ENCODE results near the gene BCAM. TPM values are rescaled to one million over a fixed set of nuclear protein-coding genes. Genes with fewer than 3 reads are reported as not detected.

Gene BCAM
- total RNA-seq, 1 experiment from 2014 or later, result 30.0 TPM

- no peak overlapping the region for H3K4me3 Mint-ChIP-seq (ENCODE audit: low read depth, unreplicated experiment)
- CTCF ChIA-PET, result interaction anchor here (0.6 to 1.4 kb wide), 2 partner anchors 11 to 23 kb away, joined by 3 to 4 read pairs; no protein-coding TSS in a partner anchor
- H3K4me1 Mint-ChIP-seq (ENCODE audit: low read depth, unreplicated experiment), result peaks cover 10% of the 10 kb centered on the region
Measured at GRCh38 chr19:44817725-44818465, 9.0 kb downstream of the BCAM start.

GRCh38 chr19:44818466-44819031 is 9.6 kb downstream of the BCAM start:
- CTCF ChIA-PET, result interaction anchor here (1.4 kb wide), 1 partner anchor 11 kb away, joined by 4 read pairs; no protein-coding TSS in a partner anchor
- H3K27me3 Mint-ChIP-seq (ENCODE audit: unreplicated experiment), result peaks cover 17% of the 10 kb centered on the region
- peaks cover 14% of the 10 kb centered on the region for H3K4me1 Mint-ChIP-seq (ENCODE audit: low read depth, unreplicated experiment)
- H3K4me3 Mint-ChIP-seq (ENCODE audit: low read depth, unreplicated experiment), result no peak overlapping the region
- H3K27ac Mint-ChIP-seq (ENCODE audit: unreplicated experiment), result no peak overlapping the region
- intact Hi-C loops (cut with micrococcal nuclease; ENCODE audit: unreplicated experiment), result no loop called here
- no TSS peak for BruUV-seq (replicated peaks)
- no peak for DNase-seq
- no peaks in the 10 kb centered on the region for H3K9me3 Mint-ChIP-seq (ENCODE audit: low read depth, unreplicated experiment)
- peaks cover 25% of the 10 kb centered on the region for H3K36me3 Mint-ChIP-seq (ENCODE audit: insufficient read depth, unreplicated experiment)
- TF ChIP-seq CTCF (IDR thresholded peaks at IDR 0.05; ENCODE audit: unreplicated experiment), result no peak

More at GRCh38 chr19:44817725-44818465, 9.0 kb downstream of the BCAM start:
- intact Hi-C loops (cut with micrococcal nuclease; ENCODE audit: unreplicated experiment), result no loop called here
- Mint-ChIP-seq H3K36me3 (ENCODE audit: insufficient read depth, unreplicated experiment) (peaks cover 26% of the 10 kb centered on the region), H3K9me3 (ENCODE audit: low read depth, unreplicated experiment) (no peaks in the 10 kb centered on the region), H3K27me3 (ENCODE audit: unreplicated experiment) (peaks cover 12% of the 10 kb centered on the region), H3K27ac (ENCODE audit: unreplicated experiment) (no peak overlapping the region)
- no TSS peak for BruUV-seq (replicated peaks)
- DNase-seq, result no peak
- TF ChIP-seq CTCF (IDR thresholded peaks at IDR 0.05; ENCODE audit: unreplicated experiment), result no peak

- CTCF ChIA-PET, result interaction anchor here (0.8 kb wide), 1 partner anchor 9 kb away, joined by 7 read pairs; no protein-coding TSS in a partner anchor
- peaks cover 20% of the 10 kb centered on the region for H3K36me3 Mint-ChIP-seq (ENCODE audit: insufficient read depth, unreplicated experiment)
- no peak for DNase-seq
- H3K4me1 Mint-ChIP-seq (ENCODE audit: low read depth, unreplicated experiment), result peaks cover 14% of the 10 kb centered on the region
- no peak overlapping the region for H3K27ac Mint-ChIP-seq (ENCODE audit: unreplicated experiment)
- BruUV-seq (replicated peaks), result no TSS peak
- H3K9me3 Mint-ChIP-seq (ENCODE audit: low read depth, unreplicated experiment), result no peaks in the 10 kb centered on the region
- TF ChIP-seq CTCF (IDR thresholded peaks at IDR 0.05; ENCODE audit: unreplicated experiment), result no peak
- peaks cover 17% of the 10 kb centered on the region for H3K27me3 Mint-ChIP-seq (ENCODE audit: unreplicated experiment)
- H3K4me3 Mint-ChIP-seq (ENCODE audit: low read depth, unreplicated experiment), result no peak overlapping the region
- intact Hi-C loops (cut with micrococcal nuclease; ENCODE audit: unreplicated experiment), result no loop called here
Measured at GRCh38 chr19:44819246-44819832, 10.4 kb downstream of the BCAM start.

DNA sequence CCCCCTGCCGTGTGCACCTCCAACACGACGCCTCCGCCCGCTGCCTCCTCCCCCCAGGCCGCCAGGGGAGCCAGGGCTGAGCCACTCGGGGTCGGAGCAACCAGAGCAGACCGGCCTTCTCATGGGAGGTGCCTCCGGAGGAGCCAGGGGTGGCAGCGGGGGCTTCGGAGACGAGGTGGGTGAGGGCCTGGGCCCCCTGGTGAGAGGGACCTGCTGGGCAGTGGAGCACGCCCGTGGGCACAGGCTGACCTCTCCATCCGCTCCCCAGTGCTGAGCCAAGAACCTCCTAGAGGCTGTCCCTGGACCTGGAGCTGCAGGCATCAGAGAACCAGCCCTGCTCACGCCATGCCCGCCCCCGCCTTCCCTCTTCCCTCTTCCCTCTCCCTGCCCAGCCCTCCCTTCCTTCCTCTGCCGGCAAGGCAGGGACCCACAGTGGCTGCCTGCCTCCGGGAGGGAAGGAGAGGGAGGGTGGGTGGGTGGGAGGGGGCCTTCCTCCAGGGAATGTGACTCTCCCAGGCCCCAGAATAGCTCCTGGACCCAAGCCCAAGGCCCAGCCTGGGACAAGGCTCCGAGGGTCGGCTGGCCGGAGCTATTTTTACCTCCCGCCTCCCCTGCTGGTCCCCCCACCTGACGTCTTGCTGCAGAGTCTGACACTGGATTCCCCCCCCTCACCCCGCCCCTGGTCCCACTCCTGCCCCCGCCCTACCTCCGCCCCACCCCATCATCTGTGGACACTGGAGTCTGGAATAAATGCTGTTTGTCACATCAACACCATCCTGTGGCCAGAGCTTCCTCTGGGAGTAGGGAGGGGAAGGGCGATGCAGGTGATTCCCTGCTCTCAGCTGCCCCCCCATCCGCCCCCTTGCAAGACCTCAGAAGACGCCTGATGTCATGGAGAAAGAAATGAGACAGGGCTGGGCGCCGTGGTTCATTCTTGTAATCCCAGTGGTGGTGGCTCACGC is 12.0 kb downstream of the BCAM start:
- intact Hi-C loops (cut with micrococcal nuclease; ENCODE audit: unreplicated experiment), result no loop called here
- H3K9me3 Mint-ChIP-seq (ENCODE audit: low read depth, unreplicated experiment), result no peaks in the 10 kb centered on the region
- no peak overlapping the region for H3K27ac Mint-ChIP-seq (ENCODE audit: unreplicated experiment)
- DNase-seq, result no peak
- CTCF ChIA-PET, result interaction anchor here (0.5 to 0.8 kb wide), 2 partner anchors 86 to 132 kb away, joined by 3 to 4 read pairs; no protein-coding TSS in a partner anchor
- peaks cover 25% of the 10 kb centered on the region for H3K27me3 Mint-ChIP-seq (ENCODE audit: unreplicated experiment)
- peaks cover 20% of the 10 kb centered on the region for H3K36me3 Mint-ChIP-seq (ENCODE audit: insufficient read depth, unreplicated experiment)
- no peak for TF ChIP-seq CTCF (IDR thresholded peaks at IDR 0.05; ENCODE audit: unreplicated experiment)
- peaks cover 14% of the 10 kb centered on the region for H3K4me1 Mint-ChIP-seq (ENCODE audit: low read depth, unreplicated experiment)
- no TSS peak for BruUV-seq (replicated peaks)
- no peak overlapping the region for H3K4me3 Mint-ChIP-seq (ENCODE audit: low read depth, unreplicated experiment)
